Superior temporal gyrus (tissue), 1 donor: ENCODE results near the gene FAM240B.
A peak's percentile ranks its signal among the peaks of the same experiment; 100 is the strongest.

Source experiments
- DNase-seq: peaks from one replicate; pipeline ENCODE4 v3.0.0-alpha.2; 2016; ENCODE audit errors: extremely low spot score

FAM240B gene

GRCh38 chr9:38700695-38701094 is 19.2 kb downstream of the FAM240B start:
- DNase-seq = no peak

GRCh38 chr9:38699337-38699736 is 20.6 kb downstream of the FAM240B start:
- DNase-seq = no peak

- no peak for DNase-seq
Measured at GRCh38 chr9:38697776-38698300, 22.1 kb downstream of the FAM240B start.

GRCh38 chr9:38696999-38697398 is 22.9 kb downstream of the FAM240B start:
- no peak for DNase-seq

- DNase-seq = peak; percentile 90
Measured at GRCh38 chr9:38694676-38695075, 25.3 kb downstream of the FAM240B start.

- DNase-seq = no peak
Measured at GRCh38 chr9:38692707-38693106, 27.2 kb downstream of the FAM240B start.

- no peak for DNase-seq
Measured at GRCh38 chr9:38690574-38690973, 29.4 kb downstream of the FAM240B start.

- DNase-seq = peak; percentile 81
Measured at GRCh38 chr9:38689678-38690077, 30.3 kb downstream of the FAM240B start.

GRCh38 chr9:38687992-38688391 is 31.9 kb downstream of the FAM240B start:
- no peak for DNase-seq

- DNase-seq = peak; percentile 46
Measured at GRCh38 chr9:38687389-38687842, 32.5 kb downstream of the FAM240B start.

GRCh38 chr9:38686933-38687332 is 33.0 kb downstream of the FAM240B start:
- DNase-seq = no peak

- DNase-seq = peak; percentile 93
Measured at GRCh38 chr9:38685535-38685934, 34.4 kb downstream of the FAM240B start.

GRCh38 chr9:38683336-38683735 is 36.6 kb downstream of the FAM240B start:
- DNase-seq = no peak

- no peak for DNase-seq
Measured at GRCh38 chr9:38682713-38683112, 37.2 kb downstream of the FAM240B start.

GRCh38 chr9:38681747-38682227 is 38.1 kb downstream of the FAM240B start:
- DNase-seq = no peak

GRCh38 chr9:38680837-38681445 is 39.0 kb downstream of the FAM240B start:
- no peak for DNase-seq

GRCh38 chr9:38677660-38678303 is 42.2 kb downstream of the FAM240B start:
- DNase-seq = no peak

GRCh38 chr9:38675831-38676230 is 44.1 kb downstream of the FAM240B start:
- DNase-seq = no peak

- DNase-seq = no peak
Measured at GRCh38 chr9:38675211-38675610, 44.7 kb downstream of the FAM240B start.

- no peak for DNase-seq
Measured at GRCh38 chr9:38673399-38674193, 46.3 kb downstream of the FAM240B start.

- no peak for DNase-seq
Measured at GRCh38 chr9:38671748-38672147, 48.2 kb downstream of the FAM240B start.

- no peak for DNase-seq
Measured at GRCh38 chr9:38671372-38671731, 48.6 kb downstream of the FAM240B start.
